ENCODE measurements around the gene GRAP2. TPM values are rescaled to one million over a fixed set of nuclear protein-coding genes. Genes with fewer than 3 reads are reported as not detected.

Gene GRAP2
- total RNA-seq, 4 donors from 2014 or later = 1.4 to 5.8 (median 3.9) TPM

GRCh38 chr22:39962071-39962470 lies 61.2 kb downstream of the GRAP2 start:
- H3K4me1 ChIP-seq = peaks cover 0 to 2% (median 0%) of the 10 kb centered on the region in 4 donors

GRCh38 chr22:39965748-39966147 lies 64.9 kb downstream of the GRAP2 start:
- 87% methylated on average over 5 of the region's 5 CpGs for WGBS

More at GRCh38 chr22:39962071-39962470, 61.2 kb downstream of the GRAP2 start:
- no peak overlapping the region for H3K4me3 ChIP-seq
- H3K27me3 ChIP-seq = peaks cover 0 to 23% (median 0%) of the 10 kb centered on the region in 4 donors
- no peak for DNase-seq (ENCODE audit: extremely low spot score)
- H3K9me3 ChIP-seq = no peaks in the 10 kb centered on the region
- no peak overlapping the region for H3K27ac ChIP-seq (replicated peaks in 1 of 4)
- intact Hi-C loops (cut with DNase I) = no loop called here
- no peaks in the 10 kb centered on the region for H3K36me3 ChIP-seq
- TF ChIP-seq EP300 (IDR thresholded peaks at IDR 0.05) (no peak), POLR2AphosphoS5 (IDR thresholded peaks at IDR 0.05) (no peak), POLR2A (IDR thresholded peaks at IDR 0.05; ENCODE audit: low read depth) (no peak), CTCF (IDR thresholded peaks at IDR 0.05) (no peak)
- 95% methylated on average over 9 of the region's 9 CpGs for WGBS

GRCh38 chr22:39966470-39966869 lies 65.6 kb downstream of the GRAP2 start:
- H3K9me3 ChIP-seq = no peaks in the 10 kb centered on the region

More at GRCh38 chr22:39965748-39966147, 64.9 kb downstream of the GRAP2 start:
- intact Hi-C loops (cut with DNase I) = no loop called here
- TF ChIP-seq CTCF (IDR thresholded peaks at IDR 0.05) (no peak), EP300 (IDR thresholded peaks at IDR 0.05) (no peak), POLR2AphosphoS5 (IDR thresholded peaks at IDR 0.05) (no peak), POLR2A (IDR thresholded peaks at IDR 0.05; ENCODE audit: low read depth) (no peak)
- H3K36me3 ChIP-seq = no peaks in the 10 kb centered on the region
- no peak for DNase-seq (ENCODE audit: extremely low spot score)
- no peaks in the 10 kb centered on the region for H3K9me3 ChIP-seq
- H3K4me1 ChIP-seq = peaks cover 12 to 23% (median 18%) of the 10 kb centered on the region in 4 donors
- H3K27ac ChIP-seq (replicated peaks in 1 of 4) = no peak overlapping the region
- H3K27me3 ChIP-seq = peaks cover 0 to 39% (median 0%) of the 10 kb centered on the region in 4 donors
- H3K4me3 ChIP-seq = no peak overlapping the region

GRCh38 chr22:39967103-39967829 lies 66.4 kb downstream of the GRAP2 start:
- H3K27me3 ChIP-seq = peaks cover 0 to 51% (median 0%) of the 10 kb centered on the region in 4 donors
- TF ChIP-seq POLR2A (IDR thresholded peaks at IDR 0.05; ENCODE audit: low read depth) (no peak), POLR2AphosphoS5 (IDR thresholded peaks at IDR 0.05) (no peak), EP300 (IDR thresholded peaks at IDR 0.05) (no peak), CTCF (IDR thresholded peaks at IDR 0.05) (no peak)
- H3K4me3 ChIP-seq = no peak overlapping the region
- no peak overlapping the region for H3K27ac ChIP-seq (replicated peaks in 1 of 4)
- 81% methylated on average over 9 of the region's 9 CpGs for WGBS
- H3K4me1 ChIP-seq = peaks cover 12 to 23% (median 18%) of the 10 kb centered on the region in 4 donors
- no peaks in the 10 kb centered on the region for H3K36me3 ChIP-seq
- DNase-seq (ENCODE audit: extremely low spot score) = no peak
- no peaks in the 10 kb centered on the region for H3K9me3 ChIP-seq
- intact Hi-C loops (cut with DNase I) = no loop called here

More at GRCh38 chr22:39966470-39966869, 65.6 kb downstream of the GRAP2 start:
- 93% methylated on average over 2 of the region's 2 CpGs for WGBS
- no peak for TF ChIP-seq POLR2AphosphoS5 (IDR thresholded peaks at IDR 0.05)
- TF ChIP-seq CTCF (IDR thresholded peaks at IDR 0.05) = no peak
- no peak for TF ChIP-seq EP300 (IDR thresholded peaks at IDR 0.05)
- no peak for TF ChIP-seq POLR2A (IDR thresholded peaks at IDR 0.05; ENCODE audit: low read depth)
- no peak overlapping the region for H3K27ac ChIP-seq (replicated peaks in 1 of 4)
- peaks cover 12 to 23% (median 18%) of the 10 kb centered on the region in 4 donors for H3K4me1 ChIP-seq
- no peak overlapping the region for H3K4me3 ChIP-seq
- H3K27me3 ChIP-seq = peaks cover 0 to 43% (median 0%) of the 10 kb centered on the region in 4 donors
- no peaks in the 10 kb centered on the region for H3K36me3 ChIP-seq
- intact Hi-C loops (cut with DNase I) = no loop called here
- no peak for DNase-seq (ENCODE audit: extremely low spot score)

Measured in esophagus muscularis mucosa (tissue), 4 donors.